ENCODE measurements around the gene NOP53.

NOP53 gene

GRCh38 chr19:47790398-47790814 is 45.1 kb downstream of the NOP53 start:
- peak; percentile 81 for DNase-seq (ENCODE audit: low spot score)
- TF ChIP-seq CTCF (IDR thresholded peaks at IDR 0.05; ENCODE audit: extremely low read depth, missing control alignments), result peak; percentile 85

GRCh38 chr19:47792616-47793015 is 47.3 kb downstream of the NOP53 start:
- no peak for DNase-seq (ENCODE audit: low spot score)
- TF ChIP-seq CTCF (IDR thresholded peaks at IDR 0.05; ENCODE audit: extremely low read depth, missing control alignments), result no peak

- no peak for TF ChIP-seq CTCF (IDR thresholded peaks at IDR 0.05; ENCODE audit: extremely low read depth, missing control alignments)
- DNase-seq (ENCODE audit: low spot score), result no peak
These were observed 49.2 kb downstream of the NOP53 start for GRCh38 chr19:47794526-47794925.

- no peak for DNase-seq (ENCODE audit: low spot score)
These were observed 51.4 kb downstream of the NOP53 start for GRCh38 chr19:47796785-47797184.

GRCh38 chr19:47797996-47798903 is 52.9 kb downstream of the NOP53 start:
- DNase-seq (ENCODE audit: low spot score), result no peak
- TF ChIP-seq CTCF (IDR thresholded peaks at IDR 0.05; ENCODE audit: extremely low read depth, missing control alignments), result no peak

More at GRCh38 chr19:47796785-47797184, 51.4 kb downstream of the NOP53 start:
- no peak for TF ChIP-seq CTCF (IDR thresholded peaks at IDR 0.05; ENCODE audit: extremely low read depth, missing control alignments)

- DNase-seq (ENCODE audit: low spot score), result no peak
- no peak for TF ChIP-seq CTCF (IDR thresholded peaks at IDR 0.05; ENCODE audit: extremely low read depth, missing control alignments)
These were observed 53.5 kb downstream of the NOP53 start for GRCh38 chr19:47798904-47799266.

GRCh38 chr19:47801270-47801669 is 55.9 kb downstream of the NOP53 start:
- no peak for DNase-seq (ENCODE audit: low spot score)
- TF ChIP-seq CTCF (IDR thresholded peaks at IDR 0.05; ENCODE audit: extremely low read depth, missing control alignments), result no peak

Measured in GM20000 (cell line).